ENCODE measurements around the gene FGGY.

The FGGY gene

GRCh38 chr1:59383963-59384362 is 87.1 kb downstream of the FGGY start:
- no peak overlapping the region for H3K4me3 ChIP-seq (ENCODE audit: low read length)
- TF ChIP-seq CTCF (conservative IDR thresholded peaks at IDR 0.05; ENCODE audit: low read length): no peak
- no peak for DNase-seq (ENCODE audit: low read depth)

GRCh38 chr1:59384443-59384842 is 87.5 kb downstream of the FGGY start:
- no peak for TF ChIP-seq CTCF (conservative IDR thresholded peaks at IDR 0.05; ENCODE audit: low read length)
- no peak for DNase-seq (ENCODE audit: low read depth)
- H3K4me3 ChIP-seq (ENCODE audit: low read length): no peak overlapping the region

- no peak overlapping the region for H3K4me3 ChIP-seq (ENCODE audit: low read length)
- TF ChIP-seq CTCF (conservative IDR thresholded peaks at IDR 0.05; ENCODE audit: low read length): no peak
Observed at GRCh38 chr1:59388191-59388590, 91.3 kb downstream of the FGGY start.

GRCh38 chr1:59389847-59390246 is 93.0 kb downstream of the FGGY start:
- no peak overlapping the region for H3K4me3 ChIP-seq (ENCODE audit: low read length)
- no peak for DNase-seq (ENCODE audit: low read depth)
- TF ChIP-seq CTCF (conservative IDR thresholded peaks at IDR 0.05; ENCODE audit: low read length): no peak

More at GRCh38 chr1:59388191-59388590, 91.3 kb downstream of the FGGY start:
- no peak for DNase-seq (ENCODE audit: low read depth)

- TF ChIP-seq CTCF (conservative IDR thresholded peaks at IDR 0.05; ENCODE audit: low read length): no peak
- no peak for DNase-seq (ENCODE audit: low read depth)
- no peak overlapping the region for H3K4me3 ChIP-seq (ENCODE audit: low read length)
Observed at GRCh38 chr1:59390307-59390706, 93.4 kb downstream of the FGGY start.

GRCh38 chr1:59391212-59392179 is 94.6 kb downstream of the FGGY start:
- no peak for DNase-seq (ENCODE audit: low read depth)
- no peak; the same call in 1 of the 2 replicates for TF ChIP-seq CTCF (conservative IDR thresholded peaks at IDR 0.05; ENCODE audit: low read length)
- no peak overlapping the region for H3K4me3 ChIP-seq (ENCODE audit: low read length)

All from AG10803 (cell line).